ENCODE data around the gene GCH1. TPM values are rescaled to one million over a fixed set of nuclear protein-coding genes. Genes with fewer than 3 reads are reported as not detected.
"Not testable (repeated sequence)": the region's sequence is repeated elsewhere in the genome, so short reads cannot be mapped to it uniquely, and the experiment has no call there.

GCH1 gene
- polyA plus RNA-seq, 1 donor from 2014 or later, result 12.9 TPM

- no peaks in the 10 kb centered on the region for H3K4me1 Mint-ChIP-seq
- no peaks in the 10 kb centered on the region for H3K36me3 Mint-ChIP-seq
- H3K9me3 Mint-ChIP-seq, result no peaks in the 10 kb centered on the region
- no peaks in the 10 kb centered on the region for H3K27me3 Mint-ChIP-seq
- no peak overlapping the region for H3K4me3 Mint-ChIP-seq
- H3K27ac Mint-ChIP-seq, result no peak overlapping the region
Measured at GRCh38 chr14:54922598-54922997, 20.0 kb upstream of the GCH1 start.

GRCh38 chr14:54920052-54920451 lies 17.4 kb upstream of the GCH1 start:
- no peak overlapping the region for H3K4me3 Mint-ChIP-seq
- H3K4me1 Mint-ChIP-seq, result no peaks in the 10 kb centered on the region
- no peaks in the 10 kb centered on the region for H3K9me3 Mint-ChIP-seq

GRCh38 chr14:54919330-54919729 lies 16.7 kb upstream of the GCH1 start:
- Mint-ChIP-seq H3K9me3 (no peaks in the 10 kb centered on the region), H3K4me3 (no peak overlapping the region), H3K36me3 (peaks cover 1% of the 10 kb centered on the region), H3K27me3 (peaks cover 2% of the 10 kb centered on the region), H3K4me1 (no peaks in the 10 kb centered on the region), H3K27ac (no peak overlapping the region)

More at GRCh38 chr14:54920052-54920451, 17.4 kb upstream of the GCH1 start:
- Mint-ChIP-seq H3K36me3 (no peaks in the 10 kb centered on the region), H3K27ac (no peak overlapping the region), H3K27me3 (peaks cover 2% of the 10 kb centered on the region)

- H3K4me3 Mint-ChIP-seq, result no peak overlapping the region
Measured at GRCh38 chr14:54918427-54918826, 15.8 kb upstream of the GCH1 start.

GRCh38 chr14:54916101-54916500 lies 13.5 kb upstream of the GCH1 start:
- Mint-ChIP-seq H3K27ac (no peak overlapping the region), H3K4me1 (no peaks in the 10 kb centered on the region), H3K27me3 (peaks cover 2% of the 10 kb centered on the region), H3K4me3 (no peak overlapping the region), H3K9me3 (no peaks in the 10 kb centered on the region), H3K36me3 (peaks cover 1% of the 10 kb centered on the region)

More at GRCh38 chr14:54918427-54918826, 15.8 kb upstream of the GCH1 start:
- H3K9me3 Mint-ChIP-seq, result no peaks in the 10 kb centered on the region
- H3K27ac Mint-ChIP-seq, result no peak overlapping the region
- H3K36me3 Mint-ChIP-seq, result peaks cover 1% of the 10 kb centered on the region
- peaks cover 2% of the 10 kb centered on the region for H3K27me3 Mint-ChIP-seq
- no peaks in the 10 kb centered on the region for H3K4me1 Mint-ChIP-seq

GRCh38 chr14:54909817-54910558 lies 7.4 kb upstream of the GCH1 start:
- no peak overlapping the region for H3K27ac Mint-ChIP-seq
- peaks cover 0 to 5% (median 1%) of the 10 kb centered on the region in 3 donors for H3K4me1 Mint-ChIP-seq
- no peaks in the 10 kb centered on the region for H3K27me3 Mint-ChIP-seq
- H3K36me3 Mint-ChIP-seq, result peaks cover 1% of the 10 kb centered on the region
- H3K4me3 Mint-ChIP-seq, result no peak overlapping the region
- no peaks in the 10 kb centered on the region for H3K9me3 Mint-ChIP-seq

- H3K36me3 Mint-ChIP-seq, H3K4me1 Mint-ChIP-seq, H3K9me3 Mint-ChIP-seq, H3K27me3 Mint-ChIP-seq, H3K4me3 Mint-ChIP-seq, H3K27ac Mint-ChIP-seq: not testable (repeated sequence)
Measured at GRCh38 chr14:54908973-54909372, 6.3 kb upstream of the GCH1 start.

GRCh38 chr14:54908190-54908589 lies 5.6 kb upstream of the GCH1 start:
- Mint-ChIP-seq H3K4me1 (peaks cover 2 to 6% (median 3%) of the 10 kb centered on the region in 3 donors), H3K4me3 (peak overlapping the region in 1 of 4 donors; percentile 11), H3K27me3 (no peaks in the 10 kb centered on the region), H3K27ac (no peak overlapping the region), H3K9me3 (no peaks in the 10 kb centered on the region), H3K36me3 (no peaks in the 10 kb centered on the region)

GRCh38 chr14:54906075-54906474 lies 3.4 kb upstream of the GCH1 start:
- no peak overlapping the region for H3K27ac Mint-ChIP-seq
- peak overlapping the region in 1 of 4 donors; percentile 68 for H3K4me3 Mint-ChIP-seq
- no peaks in the 10 kb centered on the region for H3K36me3 Mint-ChIP-seq
- H3K9me3 Mint-ChIP-seq, result no peaks in the 10 kb centered on the region
- no peaks in the 10 kb centered on the region for H3K27me3 Mint-ChIP-seq
- H3K4me1 Mint-ChIP-seq, result peaks cover 5 to 9% (median 7%) of the 10 kb centered on the region in 3 donors

- H3K4me3 Mint-ChIP-seq, result peak overlapping the region; percentile 86 to 97 (median 93)
- H3K27me3 Mint-ChIP-seq, result no peaks in the 10 kb centered on the region
- H3K27ac Mint-ChIP-seq, result peak overlapping the region in 1 of 3 donors; percentile 91
- no peaks in the 10 kb centered on the region for H3K36me3 Mint-ChIP-seq
- peaks cover 10 to 19% (median 11%) of the 10 kb centered on the region in 3 donors for H3K4me1 Mint-ChIP-seq
- no peaks in the 10 kb centered on the region for H3K9me3 Mint-ChIP-seq
Measured at GRCh38 chr14:54902143-54902520, 494 bp downstream of the GCH1 start.

GRCh38 chr14:54901380-54902142 lies 1.1 kb downstream of the GCH1 start:
- Mint-ChIP-seq H3K4me3 (peak overlapping the region; percentile 86 to 97 (median 93)), H3K27me3 (no peaks in the 10 kb centered on the region), H3K4me1 (peaks cover 10 to 19% (median 11%) of the 10 kb centered on the region in 3 donors), H3K36me3 (no peaks in the 10 kb centered on the region), H3K27ac (peak overlapping the region in 2 of 3 donors; percentile 68 to 91), H3K9me3 (no peaks in the 10 kb centered on the region)

- H3K27ac Mint-ChIP-seq, result peak overlapping the region in 1 of 3 donors; percentile 39
- H3K4me3 Mint-ChIP-seq, result peak overlapping the region in 1 of 4 donors; percentile 12
- no peaks in the 10 kb centered on the region for H3K36me3 Mint-ChIP-seq
- peaks cover 14 to 21% (median 18%) of the 10 kb centered on the region in 3 donors for H3K4me1 Mint-ChIP-seq
- no peaks in the 10 kb centered on the region for H3K27me3 Mint-ChIP-seq
- H3K9me3 Mint-ChIP-seq, result no peaks in the 10 kb centered on the region
Measured at GRCh38 chr14:54899573-54899972, 3.1 kb downstream of the GCH1 start.

GRCh38 chr14:54897809-54898555 lies 4.6 kb downstream of the GCH1 start:
- not testable (repeated sequence) for H3K36me3 Mint-ChIP-seq, H3K27me3 Mint-ChIP-seq, H3K27ac Mint-ChIP-seq, H3K9me3 Mint-ChIP-seq
- Mint-ChIP-seq H3K4me1 (peaks cover 12 to 24% (median 21%) of the 10 kb centered on the region in 3 donors), H3K4me3 (peak overlapping the region in 1 of 4 donors; percentile 59)

GRCh38 chr14:54895683-54896082 lies 6.9 kb downstream of the GCH1 start:
- no peaks in the 10 kb centered on the region for H3K36me3 Mint-ChIP-seq
- H3K27me3 Mint-ChIP-seq, result no peaks in the 10 kb centered on the region
- H3K27ac Mint-ChIP-seq, result no peak overlapping the region
- H3K9me3 Mint-ChIP-seq, result no peaks in the 10 kb centered on the region
- no peak overlapping the region for H3K4me3 Mint-ChIP-seq
- H3K4me1 Mint-ChIP-seq, result peaks cover 13 to 23% (median 21%) of the 10 kb centered on the region in 3 donors

GRCh38 chr14:54894995-54895394 lies 7.6 kb downstream of the GCH1 start:
- no peaks in the 10 kb centered on the region for H3K9me3 Mint-ChIP-seq

More at GRCh38 chr14:54894995-54895394, 7.6 kb downstream of the GCH1 start:
- Mint-ChIP-seq H3K4me1 (peaks cover 11 to 21% (median 19%) of the 10 kb centered on the region in 3 donors), H3K4me3 (no peak overlapping the region), H3K36me3 (no peaks in the 10 kb centered on the region), H3K27me3 (no peaks in the 10 kb centered on the region), H3K27ac (peak overlapping the region in 1 of 3 donors; percentile 56)
